Measurements from ENCODE around the gene SAP30BP. TPM values are rescaled to one million over a fixed set of nuclear protein-coding genes. Genes with fewer than 3 reads are reported as not detected.

The SAP30BP gene
- total RNA-seq, 1 experiment from 2014 or later: 126 TPM

GRCh38 chr17:75634754-75635609, 32.2 kb upstream of the SAP30BP start:
- intact Hi-C loops (cut with micrococcal nuclease; ENCODE audit: unreplicated experiment): no loop called here
- POLR2A ChIA-PET: no interaction called here

GRCh38 chr17:75635610-75636202, 31.4 kb upstream of the SAP30BP start:
- TF ChIP-seq CTCF (IDR thresholded peaks at IDR 0.05; ENCODE audit: insufficient read depth in 1 of 2, low read depth in 1 of 2, low read length in 1 of 2, severe bottlenecking in 1 of 2, unreplicated experiment in 1 of 2): no peak
- intact Hi-C loops (cut with micrococcal nuclease; ENCODE audit: unreplicated experiment): no loop called here
- Mint-ChIP-seq H3K4me1 (ENCODE audit: low read depth, unreplicated experiment) (peaks cover 9% of the 10 kb centered on the region), H3K9me3 (ENCODE audit: unreplicated experiment) (no peaks in the 10 kb centered on the region), H3K4me3 (ENCODE audit: unreplicated experiment) (no peak overlapping the region), H3K36me3 (ENCODE audit: insufficient read depth, unreplicated experiment) (peaks cover 29% of the 10 kb centered on the region), H3K27me3 (ENCODE audit: insufficient read depth, unreplicated experiment) (no peaks in the 10 kb centered on the region), H3K27ac (ENCODE audit: unreplicated experiment) (peak overlapping the region; percentile 29)
- peaks cover 31% of the 10 kb centered on the region for H3K4me1 ChIP-seq
- H3K9me3 ChIP-seq: no peaks in the 10 kb centered on the region
- H3K36me3 ChIP-seq (ENCODE audit: control insufficient read depth, insufficient read depth, low read length): peaks cover 7% of the 10 kb centered on the region
- ChIA-PET POLR2A (no interaction called here), CTCF (interaction anchor here (0.5 to 1.9 kb wide), 4 partner anchors 112 to 773 kb away, joined by 3 to 6 read pairs (median 4); no protein-coding TSS in a partner anchor)
- DNase-seq: no peak
- no peaks in the 10 kb centered on the region for H3K27me3 ChIP-seq (replicated peaks; ENCODE audit: control insufficient read depth, insufficient read depth, low read length)
- BruUV-seq (replicated peaks): no TSS peak
- no peak overlapping the region for H3K4me3 ChIP-seq (ENCODE audit: low read depth, low read length)

More at GRCh38 chr17:75634754-75635609, 32.2 kb upstream of the SAP30BP start:
- no peak for TF ChIP-seq CTCF (IDR thresholded peaks at IDR 0.05; ENCODE audit: insufficient read depth in 1 of 2, low read depth in 1 of 2, low read length in 1 of 2, severe bottlenecking in 1 of 2, unreplicated experiment in 1 of 2)
- H3K4me3 Mint-ChIP-seq (ENCODE audit: unreplicated experiment): no peak overlapping the region
- H3K9me3 Mint-ChIP-seq (ENCODE audit: unreplicated experiment): no peaks in the 10 kb centered on the region
- Histone ChIP-seq H3K36me3 (ENCODE audit: control insufficient read depth, insufficient read depth, low read length) (peaks cover 6% of the 10 kb centered on the region), H3K4me3 (ENCODE audit: low read depth, low read length) (no peak overlapping the region), H3K4me1 (peaks cover 24% of the 10 kb centered on the region), H3K9me3 (no peaks in the 10 kb centered on the region), H3K27me3 (replicated peaks; ENCODE audit: control insufficient read depth, insufficient read depth, low read length) (no peaks in the 10 kb centered on the region)
- CTCF ChIA-PET: interaction anchor here (0.5 to 2.4 kb wide), 6 partner anchors 18 to 774 kb away, joined by 3 to 143 read pairs (median 6); no protein-coding TSS in a partner anchor
- no TSS peak for BruUV-seq (replicated peaks)
- no peaks in the 10 kb centered on the region for H3K27me3 Mint-ChIP-seq (ENCODE audit: insufficient read depth, unreplicated experiment)
- no peak for DNase-seq
- H3K4me1 Mint-ChIP-seq (ENCODE audit: low read depth, unreplicated experiment): peaks cover 9% of the 10 kb centered on the region
- H3K36me3 Mint-ChIP-seq (ENCODE audit: insufficient read depth, unreplicated experiment): peaks cover 27% of the 10 kb centered on the region
- no peak overlapping the region for H3K27ac Mint-ChIP-seq (ENCODE audit: unreplicated experiment)

GRCh38 chr17:75636381-75637142, 30.6 kb upstream of the SAP30BP start:
- CTCF ChIA-PET: interaction anchor here (1.8 to 1.9 kb wide), 2 partner anchors 10 to 111 kb away, joined by 5 read pairs; a partner anchor contains a TSS
- Mint-ChIP-seq H3K4me3 (ENCODE audit: unreplicated experiment) (no peak overlapping the region), H3K27ac (ENCODE audit: unreplicated experiment) (peak overlapping the region; percentile 29), H3K27me3 (ENCODE audit: insufficient read depth, unreplicated experiment) (no peaks in the 10 kb centered on the region), H3K4me1 (ENCODE audit: low read depth, unreplicated experiment) (peaks cover 9% of the 10 kb centered on the region), H3K36me3 (ENCODE audit: insufficient read depth, unreplicated experiment) (peaks cover 29% of the 10 kb centered on the region), H3K9me3 (ENCODE audit: unreplicated experiment) (no peaks in the 10 kb centered on the region)
- no peak for DNase-seq
- Histone ChIP-seq H3K4me1 (peaks cover 32% of the 10 kb centered on the region), H3K4me3 (ENCODE audit: low read depth, low read length) (no peak overlapping the region), H3K27me3 (replicated peaks; ENCODE audit: control insufficient read depth, insufficient read depth, low read length) (no peaks in the 10 kb centered on the region), H3K36me3 (ENCODE audit: control insufficient read depth, insufficient read depth, low read length) (peaks cover 4% of the 10 kb centered on the region), H3K9me3 (no peaks in the 10 kb centered on the region)
- BruUV-seq (replicated peaks): no TSS peak
- no peak for TF ChIP-seq CTCF (IDR thresholded peaks at IDR 0.05; ENCODE audit: insufficient read depth in 1 of 2, low read depth in 1 of 2, low read length in 1 of 2, severe bottlenecking in 1 of 2, unreplicated experiment in 1 of 2)
- POLR2A ChIA-PET: no interaction called here
- intact Hi-C loops (cut with micrococcal nuclease; ENCODE audit: unreplicated experiment): no loop called here

Measured in Caco-2 (cell line).